Pancreas (tissue), 10 donors: ENCODE results near the gene TTC14. TPM values are rescaled to one million over a fixed set of nuclear protein-coding genes. Genes with fewer than 3 reads are reported as not detected.

ENCODE experiments used
- ATAC-seq, 4 donors: fragments of 200-7000 bp; cut with Tn5 transposase; one replicate each; pipeline versions ENCODE4 v1.8.0 to v1.9.1; 2020; ENCODE audit warnings: mild to moderate bottlenecking in 4 of 4, moderate library complexity in 4 of 4
- DNase-seq, 6 donors: peaks; one replicate each; pipeline ENCODE4 v3.0.0-alpha.2; 2020
- FAIRE-seq: peaks from 2 replicates; lab custom pipeline; 2012; peaks lifted over from hg19 to GRCh38; lab: Jason Lieb, UNC
- H3K27ac ChIP-seq, 4 donors: fragments of 200-600 bp; sonication (generic); 1 replicate in 3 of 4; 2 replicates in 1 of 4; pipeline versions ENCODE4 v1.5.0 to v1.8.0; 2020
- H3K27me3 ChIP-seq, 4 donors: fragments of 200-600 bp; one replicate each; pipeline ENCODE4 v1.8.0; 2021
- H3K36me3 ChIP-seq, 3 donors: fragments of 200-600 bp; sonication (generic) in 1 of 3; one replicate each; pipeline versions ENCODE4 v1.5.0 to v1.8.0; 2020 to 2021
- H3K4me1 ChIP-seq, 3 donors: fragments of 200-600 bp; one replicate each; pipeline ENCODE4 v1.8.0; 2021
- H3K4me3 ChIP-seq, 4 donors: fragments of 200-600 bp; sonication (generic) in 2 of 4; one replicate each; pipeline versions ENCODE4 v1.5.0 to v1.8.0; 2020 to 2021
- H3K9me3 ChIP-seq, 4 donors: fragments of 200-600 bp; one replicate each; pipeline ENCODE4 v1.8.0; 2021
- CTCF ChIP-seq, 4 donors: fragments of 200-600 bp; sonication (generic) in 3 of 4; IDR thresholded peaks; one replicate each; pipeline versions ENCODE4 v1.5.0 to v1.8.0; 2021; ENCODE audit warnings: antibody characterized with exemption in 4 of 4
- WGBS, 2 donors: extraction: QIAGEN DNeasy Blood & Tissue Kit; methylation state at CpG; one replicate each; pipeline ENCODE4 v1.1.7; 2013; 5-methylcytosine and 5-hydroxymethylcytosine counted together
- intact Hi-C, 3 donors: fragments of 100-400 bp; cut with DNase I; formaldehyde crosslinking; loops; one replicate each; pipeline versions ENCODE4 v1.11.1 to v1.14.2; 2022
- polyA plus RNA-seq, 2 donors: library from polyadenylated mRNA; stranded (reverse); fragments of 200-250 nt; gene quantifications; one replicate each; pipeline ENCODE4 v1.2.3, GENCODE V29; 2013
- total RNA-seq, 6 donors: library from RNA; stranded (reverse); fragmentation: NEBNext Ultra II Directional in 4 of 6; extraction: Animal tissue kit (Norgen Biotek cat#: 25700) in 4 of 6; gene quantifications; one replicate each; pipeline versions ENCODE4 v1.2.1 to v1.2.4, GENCODE V29; 2021 to 2023
- donor health status: healthy with polysubstance abuse.
- donor health status: DM: no; HTN: no; CAD: no; lungs with moderate emphysema.
- donor health status: DM: no; HTN: no; CAD: no.
- donor health status: control.
- donor health status: control.
- donor health status: Bipolar disorder and iron deficiency.
- donor health status: DM: yes; HTN: yes; CAD: no.
- donor health status: DM: no; HTN: no; CAD: no.
- donor health status: DM: no; HTN: no; CAD: no.
- donor health status: DM: yes; HTN: yes; CAD: no.

Gene TTC14
- total and polyA plus RNA-seq, 8 donors: 12.3 to 40.1 (median 22.2) TPM

DNA sequence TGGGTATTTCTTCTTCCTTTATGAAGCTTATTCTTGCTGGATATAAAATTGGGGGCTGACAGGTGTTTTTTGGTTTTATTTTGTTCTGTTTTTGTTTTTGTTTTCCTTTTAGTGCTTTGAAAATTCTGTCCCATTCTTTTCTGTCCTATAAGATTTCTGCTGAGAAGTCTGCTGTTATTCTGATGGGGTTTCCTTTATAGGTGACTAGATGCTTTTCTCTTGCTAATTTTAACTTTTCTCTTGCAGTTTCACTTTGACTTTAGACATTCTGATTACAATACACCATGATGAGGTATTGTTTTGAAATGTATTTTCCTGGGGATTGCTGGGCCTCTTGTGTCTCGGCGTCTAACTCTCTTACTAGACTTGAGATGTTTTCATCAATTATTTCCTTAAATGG lies 22.8 kb downstream of the TTC14 start:
- ATAC-seq: no peak

GRCh38 chr3:180626844-180627243 lies 24.9 kb downstream of the TTC14 start:
- Histone ChIP-seq H3K36me3 (no peaks in the 10 kb centered on the region), H3K9me3 (no peaks in the 10 kb centered on the region), H3K27me3 (no peaks in the 10 kb centered on the region), H3K27ac (no peak overlapping the region), H3K4me1 (no peaks in the 10 kb centered on the region), H3K4me3 (no peak overlapping the region)
- WGBS, 2 donors: 57 to 61% methylated on average over 2 of the region's 2 CpGs
- TF ChIP-seq CTCF (IDR thresholded peaks at IDR 0.05): no peak
- no peak for FAIRE-seq
- no peak for DNase-seq
- intact Hi-C loops: no loop called here
- no peak for ATAC-seq

More for the DNA sequence above, 22.8 kb downstream of the TTC14 start:
- H3K27me3 ChIP-seq: no peaks in the 10 kb centered on the region
- WGBS, 2 donors: 98 to 99% methylated on average over 2 of the region's 2 CpGs
- intact Hi-C loops: no loop called here
- no peak overlapping the region for H3K4me3 ChIP-seq
- FAIRE-seq: no peak
- no peak for TF ChIP-seq CTCF (IDR thresholded peaks at IDR 0.05)
- H3K36me3 ChIP-seq: no peaks in the 10 kb centered on the region
- no peaks in the 10 kb centered on the region for H3K9me3 ChIP-seq
- H3K27ac ChIP-seq: no peak overlapping the region
- H3K4me1 ChIP-seq: no peaks in the 10 kb centered on the region
- DNase-seq: no peak

DNA sequence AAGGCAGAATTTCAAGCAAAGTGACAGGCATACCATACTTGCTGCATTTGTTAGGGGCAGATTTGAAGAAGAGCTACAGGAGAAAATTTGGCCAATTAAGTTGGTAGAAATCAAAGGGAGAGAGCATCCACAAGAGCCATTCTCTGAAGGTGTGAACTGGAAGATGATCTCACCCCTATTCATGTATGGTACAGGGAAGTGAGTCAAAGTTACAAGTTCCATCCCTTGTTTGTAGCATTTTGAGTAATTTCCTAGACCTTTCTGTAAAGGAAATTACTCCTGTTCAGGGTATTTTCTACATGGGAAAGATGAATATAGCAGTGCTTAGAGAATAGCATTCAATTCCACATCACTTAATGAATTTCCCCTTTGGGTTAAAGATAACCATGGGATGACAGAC lies 28.4 kb downstream of the TTC14 start:
- DNase-seq (no peak), ATAC-seq (no peak), FAIRE-seq (no peak)
- Histone ChIP-seq H3K4me1 (no peaks in the 10 kb centered on the region), H3K36me3 (no peaks in the 10 kb centered on the region), H3K9me3 (no peaks in the 10 kb centered on the region), H3K27ac (no peak overlapping the region), H3K27me3 (no peaks in the 10 kb centered on the region), H3K4me3 (no peak overlapping the region)
- intact Hi-C loops: no loop called here
- no peak for TF ChIP-seq CTCF (IDR thresholded peaks at IDR 0.05)

DNA sequence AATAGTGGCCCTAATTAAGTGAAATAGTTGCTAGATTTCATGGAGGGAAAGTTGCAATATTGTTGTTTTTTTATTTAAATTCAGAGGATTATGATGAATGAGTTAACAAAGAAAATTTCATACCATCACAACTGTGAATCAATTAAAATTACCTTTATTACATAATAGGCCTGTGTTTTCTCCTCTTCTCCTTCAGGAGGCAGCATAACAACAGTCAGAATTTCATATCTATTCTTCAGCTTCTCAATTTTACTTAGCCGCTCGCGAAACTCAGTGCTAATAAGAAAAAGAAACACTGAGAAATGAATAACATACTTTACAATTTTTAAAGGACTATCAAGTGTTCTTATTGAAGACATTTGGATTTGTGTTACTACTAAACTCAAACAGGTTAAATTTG lies 29.4 kb downstream of the TTC14 start:
- no peaks in the 10 kb centered on the region for H3K9me3 ChIP-seq
- intact Hi-C loops: no loop called here
- 78 to 82% methylated on average over 3 of the region's 3 CpGs for WGBS, 2 donors
- no peak for DNase-seq
- no peak for ATAC-seq
- no peaks in the 10 kb centered on the region for H3K4me1 ChIP-seq
- H3K27ac ChIP-seq: no peak overlapping the region
- H3K4me3 ChIP-seq: no peak overlapping the region
- H3K27me3 ChIP-seq: no peaks in the 10 kb centered on the region
- no peaks in the 10 kb centered on the region for H3K36me3 ChIP-seq
- FAIRE-seq: no peak
- TF ChIP-seq CTCF (IDR thresholded peaks at IDR 0.05): no peak

- intact Hi-C loops: no loop called here
- Histone ChIP-seq H3K27ac (no peak overlapping the region), H3K9me3 (no peaks in the 10 kb centered on the region), H3K36me3 (no peaks in the 10 kb centered on the region), H3K4me3 (no peak overlapping the region), H3K27me3 (no peaks in the 10 kb centered on the region), H3K4me1 (no peaks in the 10 kb centered on the region)
- FAIRE-seq (no peak), ATAC-seq (no peak), DNase-seq (no peak)
- WGBS, 2 donors: 30 to 32% methylated on average over 2 of the region's 2 CpGs
- TF ChIP-seq CTCF (IDR thresholded peaks at IDR 0.05): no peak
Observed at GRCh38 chr3:180633722-180634121, 31.8 kb downstream of the TTC14 start.
